Left ventricle myocardium inferior (tissue), 1 donor: ENCODE measurements around the gene TBCD. TPM values are rescaled to one million over a fixed set of nuclear protein-coding genes. Genes with fewer than 3 reads are reported as not detected.

Experiments used
- DNase-seq: peaks from one replicate; pipeline ENCODE4 v3.0.0-alpha.2; 2020
- H3K27ac ChIP-seq: fragments of 200-600 bp; replicated peaks from 2 replicates; pipeline ENCODE4 v1.8.0; 2021
- H3K27me3 ChIP-seq: fragments of 200-600 bp; 2 replicates; pipeline ENCODE4 v1.8.0; 2021; ENCODE audit warnings: low read depth
- H3K36me3 ChIP-seq: fragments of 200-600 bp; 2 replicates; pipeline ENCODE4 v1.8.0; 2021
- H3K4me1 ChIP-seq: fragments of 200-600 bp; 2 replicates; pipeline ENCODE4 v1.8.0; 2021
- H3K4me3 ChIP-seq: fragments of 200-600 bp; 2 replicates; pipeline ENCODE4 v1.8.0; 2021; ENCODE audit warnings: mild to moderate bottlenecking, moderate library complexity
- H3K9me3 ChIP-seq: fragments of 200-600 bp; replicated peaks from 2 replicates; pipeline ENCODE4 v1.8.0; 2021
- intact Hi-C: fragments of 100-400 bp; cut with micrococcal nuclease; formaldehyde crosslinking; loops from one replicate; pipeline ENCODE4 v1.11.0; 2022
- total RNA-seq: library from RNA; stranded (reverse); fragmentation: NEBNext Ultra II Directional; extraction: Animal tissue kit (Norgen Biotek cat#: 25700); gene quantifications from one replicate; pipeline ENCODE4 v1.2.1, GENCODE V29; 2021
- TF ChIP-seq, protein P1 (sequence below): fragments of 200-600 bp; IDR thresholded peaks from 2 replicates; pipeline ENCODE4 v1.8.0; 2021; ENCODE audit warnings: antibody characterized with exemption, mild to moderate bottlenecking, borderline replicate concordance
- donor health status: DM: no; HTN: yes; CAD: no; lungs with severe emphysema.

Gene TBCD
- total RNA-seq, 1 donor from 2014 or later: 48.0 TPM

DNA sequence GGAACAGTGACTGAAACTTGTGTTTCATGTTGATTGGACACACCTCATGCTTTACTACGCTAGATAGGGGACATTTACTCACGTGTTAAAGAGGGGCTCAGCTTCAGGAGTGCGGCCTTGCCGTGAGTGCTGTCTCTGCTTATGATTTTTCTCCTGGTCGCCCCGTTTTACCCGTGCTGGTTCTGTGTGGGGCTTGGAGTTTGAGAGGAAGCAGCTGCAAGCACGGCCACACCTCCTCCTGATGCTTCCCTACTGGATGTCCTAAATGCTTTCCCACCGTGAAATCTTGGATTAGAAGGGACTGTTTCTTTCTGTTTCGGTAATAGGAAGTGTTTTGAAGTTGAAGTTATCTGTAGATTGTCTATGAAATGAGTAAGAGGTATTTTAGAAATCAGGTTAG, 141.9 kb downstream of the TBCD start:
- H3K4me1 ChIP-seq: peaks cover 50% of the 10 kb centered on the region
- H3K36me3 ChIP-seq: peaks cover 1% of the 10 kb centered on the region
- peak overlapping the region; percentile 0 for H3K27ac ChIP-seq
- intact Hi-C loops: no loop called here
- H3K9me3 ChIP-seq: no peaks in the 10 kb centered on the region
- H3K4me3 ChIP-seq: no peak overlapping the region
- no peaks in the 10 kb centered on the region for H3K27me3 ChIP-seq
- DNase-seq: no peak
- TF ChIP-seq, protein P1, sequence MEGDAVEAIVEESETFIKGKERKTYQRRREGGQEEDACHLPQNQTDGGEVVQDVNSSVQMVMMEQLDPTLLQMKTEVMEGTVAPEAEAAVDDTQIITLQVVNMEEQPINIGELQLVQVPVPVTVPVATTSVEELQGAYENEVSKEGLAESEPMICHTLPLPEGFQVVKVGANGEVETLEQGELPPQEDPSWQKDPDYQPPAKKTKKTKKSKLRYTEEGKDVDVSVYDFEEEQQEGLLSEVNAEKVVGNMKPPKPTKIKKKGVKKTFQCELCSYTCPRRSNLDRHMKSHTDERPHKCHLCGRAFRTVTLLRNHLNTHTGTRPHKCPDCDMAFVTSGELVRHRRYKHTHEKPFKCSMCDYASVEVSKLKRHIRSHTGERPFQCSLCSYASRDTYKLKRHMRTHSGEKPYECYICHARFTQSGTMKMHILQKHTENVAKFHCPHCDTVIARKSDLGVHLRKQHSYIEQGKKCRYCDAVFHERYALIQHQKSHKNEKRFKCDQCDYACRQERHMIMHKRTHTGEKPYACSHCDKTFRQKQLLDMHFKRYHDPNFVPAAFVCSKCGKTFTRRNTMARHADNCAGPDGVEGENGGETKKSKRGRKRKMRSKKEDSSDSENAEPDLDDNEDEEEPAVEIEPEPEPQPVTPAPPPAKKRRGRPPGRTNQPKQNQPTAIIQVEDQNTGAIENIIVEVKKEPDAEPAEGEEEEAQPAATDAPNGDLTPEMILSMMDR: no peak

DNA sequence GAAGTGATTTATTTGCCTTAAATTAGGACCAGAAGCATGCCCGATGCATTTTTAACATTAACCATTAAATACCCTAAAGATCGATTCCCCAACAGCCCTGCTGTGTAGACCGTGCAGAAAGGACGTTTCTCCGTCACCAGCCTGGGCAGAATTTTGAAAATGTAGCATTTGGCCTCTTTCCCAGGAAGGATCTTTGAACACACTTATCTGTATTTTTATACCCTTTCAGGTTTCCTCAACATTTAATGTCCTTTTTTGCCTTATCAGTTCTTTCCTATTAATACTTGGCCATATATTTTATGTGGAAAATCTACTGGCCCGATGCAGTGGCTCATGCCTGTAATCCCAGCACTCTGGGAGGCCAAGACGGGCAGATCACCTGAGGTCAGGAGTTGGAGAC, 142.5 kb downstream of the TBCD start:
- Histone ChIP-seq H3K27ac (peak overlapping the region; percentile 0), H3K27me3 (no peaks in the 10 kb centered on the region), H3K4me3 (no peak overlapping the region), H3K36me3 (peaks cover 6% of the 10 kb centered on the region), H3K9me3 (no peaks in the 10 kb centered on the region), H3K4me1 (peaks cover 44% of the 10 kb centered on the region)
- intact Hi-C loops: no loop called here
- TF ChIP-seq, protein P1: no peak
- no peak for DNase-seq

DNA sequence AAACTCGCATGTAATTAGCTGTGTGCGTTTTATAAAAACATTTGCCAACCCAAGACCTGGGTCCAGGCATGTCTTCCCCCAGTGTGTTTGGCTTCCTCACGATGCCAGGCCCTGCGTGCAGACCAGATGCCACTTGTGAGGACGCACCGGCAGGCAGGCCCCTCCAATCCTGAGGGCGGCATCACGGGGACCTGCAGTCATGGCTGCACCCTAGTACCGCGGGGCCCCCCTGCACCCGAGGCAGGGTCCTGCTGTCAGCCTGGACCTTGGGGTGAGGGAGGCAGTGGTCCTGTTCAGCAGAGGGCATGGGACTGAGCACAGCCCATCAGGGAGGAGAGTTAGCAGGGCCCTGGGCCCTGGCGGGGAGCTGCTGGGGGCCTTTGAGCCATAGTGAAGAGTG, 143.2 kb downstream of the TBCD start:
- H3K4me1 ChIP-seq: peaks cover 37% of the 10 kb centered on the region
- no peak overlapping the region for H3K4me3 ChIP-seq
- DNase-seq: no peak
- no peaks in the 10 kb centered on the region for H3K9me3 ChIP-seq
- H3K27ac ChIP-seq: no peak overlapping the region
- no peaks in the 10 kb centered on the region for H3K27me3 ChIP-seq
- peaks cover 6% of the 10 kb centered on the region for H3K36me3 ChIP-seq
- TF ChIP-seq, protein P1: no peak
- intact Hi-C loops: no loop called here

DNA sequence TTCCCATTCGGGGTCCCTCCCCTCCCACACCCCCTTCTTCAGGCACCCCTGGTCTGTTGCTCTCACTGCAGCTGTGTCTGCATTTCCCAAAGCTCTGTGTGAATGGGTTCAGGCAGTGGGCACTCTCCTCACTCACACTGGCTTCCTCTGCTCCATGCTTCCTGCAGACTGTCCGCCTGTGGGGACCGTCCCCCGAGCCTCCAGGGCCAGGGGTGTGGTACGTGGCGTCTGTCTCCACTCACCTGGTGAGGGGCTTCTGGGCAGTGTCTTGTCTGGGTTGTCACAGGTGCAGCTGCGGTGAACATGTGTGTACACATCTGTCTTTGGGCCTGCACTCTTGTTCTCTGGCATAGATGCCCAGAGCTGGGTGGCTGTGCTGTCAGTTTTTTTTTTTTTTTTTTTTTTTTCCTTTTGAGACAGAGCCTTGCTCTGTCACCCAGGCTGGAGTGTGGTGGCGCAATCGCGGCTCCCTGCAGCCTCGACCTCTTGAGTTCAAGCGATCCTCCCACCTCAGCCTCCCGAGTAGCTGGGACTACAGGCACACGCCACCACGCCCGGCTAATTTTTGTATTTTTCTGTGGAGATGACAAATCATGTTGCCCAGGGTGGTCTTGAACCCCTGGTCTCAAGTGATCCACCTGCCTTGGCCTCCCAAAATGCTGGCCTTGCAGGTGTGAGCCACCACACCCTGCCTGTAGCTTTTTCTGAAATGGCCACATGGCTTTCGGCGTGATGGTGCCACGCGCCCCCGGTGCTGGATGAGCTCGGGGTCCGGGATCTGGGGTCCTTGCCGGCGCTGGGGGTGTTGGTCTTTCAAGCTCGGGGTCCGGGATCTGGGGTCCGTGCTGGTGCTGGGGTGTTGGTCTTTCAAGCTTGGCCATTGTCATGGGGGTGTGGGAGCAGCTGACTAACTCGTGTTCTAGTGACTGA, 144.5 kb downstream of the TBCD start:
- no peak for DNase-seq
- no peaks in the 10 kb centered on the region for H3K9me3 ChIP-seq
- intact Hi-C loops: no loop called here
- H3K27ac ChIP-seq: no peak overlapping the region
- H3K4me1 ChIP-seq: peaks cover 24% of the 10 kb centered on the region
- H3K36me3 ChIP-seq: peaks cover 15% of the 10 kb centered on the region
- TF ChIP-seq, protein P1: no peak
- H3K4me3 ChIP-seq: no peak overlapping the region
- H3K27me3 ChIP-seq: no peaks in the 10 kb centered on the region

DNA sequence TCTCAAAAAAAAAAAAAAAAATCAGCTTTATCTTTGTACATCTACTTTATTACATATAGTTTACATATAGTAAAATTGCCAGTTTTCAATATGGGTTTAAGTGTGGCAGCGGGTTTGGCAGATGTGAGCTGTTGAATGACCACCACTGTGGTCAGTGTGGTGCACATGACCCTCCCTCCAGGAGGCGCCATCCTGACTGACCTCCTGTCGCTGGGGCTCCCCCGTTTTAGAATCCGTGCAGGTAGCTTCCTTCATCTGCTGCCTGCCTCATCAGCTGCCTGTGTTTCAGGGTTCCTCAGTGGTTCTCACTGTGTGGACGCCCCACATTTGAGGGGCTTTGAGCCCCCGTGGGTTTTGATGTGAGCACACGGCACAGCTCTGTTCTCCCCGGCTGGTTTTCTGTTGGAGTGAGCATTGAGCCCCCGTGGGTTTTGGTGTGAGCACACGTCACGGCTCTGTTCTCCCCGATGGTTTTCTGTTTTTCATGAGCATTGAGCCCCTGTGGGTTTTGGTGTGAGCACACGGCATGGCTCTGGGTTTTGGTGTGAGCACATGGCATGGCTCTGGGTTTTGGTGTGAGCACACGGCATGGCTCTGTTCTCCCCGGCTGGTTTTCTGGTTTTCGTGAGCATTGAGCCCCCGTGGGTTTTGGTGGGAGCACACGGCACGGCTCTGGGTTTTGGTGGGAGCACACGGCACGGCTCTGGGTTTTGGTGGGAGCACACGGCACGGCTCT, 145.8 kb downstream of the TBCD start:
- intact Hi-C loops: no loop called here
- DNase-seq: no peak
- H3K36me3 ChIP-seq: peaks cover 25% of the 10 kb centered on the region
- no peaks in the 10 kb centered on the region for H3K9me3 ChIP-seq
- no peak overlapping the region for H3K4me3 ChIP-seq
- TF ChIP-seq, protein P1: no peak
- H3K4me1 ChIP-seq: peaks cover 18% of the 10 kb centered on the region
- H3K27ac ChIP-seq: no peak overlapping the region
- H3K27me3 ChIP-seq: no peaks in the 10 kb centered on the region
